Choroid plexus epithelial cell (primary cell): ENCODE results near the gene ADAMTS13.
"Not testable (repeated sequence)": the region's sequence is repeated elsewhere in the genome, so short reads cannot be mapped to it uniquely, and the experiment has no call there.

Experiments used
- DNase-seq: peaks from one replicate; pipeline ENCODE4 v3.0.0-alpha.2; 2010; ENCODE audit warnings: low read depth
- H3K4me3 ChIP-seq: 2 replicates; pipeline ENCODE4 v1.5.1; 2011; ENCODE audit warnings: low read depth, mild to moderate bottlenecking, control low read depth, low read length, moderate library complexity
- TF ChIP-seq, protein P1 (sequence below): conservative IDR thresholded peaks from 2 replicates; pipeline ENCODE4 v1.5.1; 2011; ENCODE audit warnings: low read depth, mild to moderate bottlenecking, control low read depth, inconsistent platforms, low read length, moderate library complexity

Gene ADAMTS13

GRCh38 chr9:133385452-133385851, 36.7 kb upstream of the ADAMTS13 start:
- H3K4me3 ChIP-seq, result no peak overlapping the region
- no peak for DNase-seq
- TF ChIP-seq, protein P1, sequence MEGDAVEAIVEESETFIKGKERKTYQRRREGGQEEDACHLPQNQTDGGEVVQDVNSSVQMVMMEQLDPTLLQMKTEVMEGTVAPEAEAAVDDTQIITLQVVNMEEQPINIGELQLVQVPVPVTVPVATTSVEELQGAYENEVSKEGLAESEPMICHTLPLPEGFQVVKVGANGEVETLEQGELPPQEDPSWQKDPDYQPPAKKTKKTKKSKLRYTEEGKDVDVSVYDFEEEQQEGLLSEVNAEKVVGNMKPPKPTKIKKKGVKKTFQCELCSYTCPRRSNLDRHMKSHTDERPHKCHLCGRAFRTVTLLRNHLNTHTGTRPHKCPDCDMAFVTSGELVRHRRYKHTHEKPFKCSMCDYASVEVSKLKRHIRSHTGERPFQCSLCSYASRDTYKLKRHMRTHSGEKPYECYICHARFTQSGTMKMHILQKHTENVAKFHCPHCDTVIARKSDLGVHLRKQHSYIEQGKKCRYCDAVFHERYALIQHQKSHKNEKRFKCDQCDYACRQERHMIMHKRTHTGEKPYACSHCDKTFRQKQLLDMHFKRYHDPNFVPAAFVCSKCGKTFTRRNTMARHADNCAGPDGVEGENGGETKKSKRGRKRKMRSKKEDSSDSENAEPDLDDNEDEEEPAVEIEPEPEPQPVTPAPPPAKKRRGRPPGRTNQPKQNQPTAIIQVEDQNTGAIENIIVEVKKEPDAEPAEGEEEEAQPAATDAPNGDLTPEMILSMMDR, result no peak

- TF ChIP-seq, protein P1, result no peak
- DNase-seq, result no peak
- no peak overlapping the region for H3K4me3 ChIP-seq
These were observed 35.8 kb upstream of the ADAMTS13 start for GRCh38 chr9:133386338-133386737.

- H3K4me3 ChIP-seq, result no peak overlapping the region
- TF ChIP-seq, protein P1, result no peak
- no peak for DNase-seq
These were observed 34.5 kb upstream of the ADAMTS13 start for GRCh38 chr9:133387680-133388079.

GRCh38 chr9:133389025-133389557, 33.1 kb upstream of the ADAMTS13 start:
- no peak for DNase-seq
- TF ChIP-seq, protein P1, result no peak
- no peak overlapping the region for H3K4me3 ChIP-seq

- DNase-seq, result no peak
- no peak overlapping the region for H3K4me3 ChIP-seq
- TF ChIP-seq, protein P1, result no peak
These were observed 32.6 kb upstream of the ADAMTS13 start for GRCh38 chr9:133389562-133389961.

GRCh38 chr9:133390713-133391112, 31.5 kb upstream of the ADAMTS13 start:
- TF ChIP-seq, protein P1, result no peak
- no peak for DNase-seq
- no peak overlapping the region for H3K4me3 ChIP-seq

- H3K4me3 ChIP-seq, DNase-seq: not testable (repeated sequence)
These were observed 30.7 kb upstream of the ADAMTS13 start for GRCh38 chr9:133391449-133391848.

GRCh38 chr9:133392308-133392707, 29.9 kb upstream of the ADAMTS13 start:
- not testable (repeated sequence) for DNase-seq, H3K4me3 ChIP-seq
